Stimulated activated CD4-positive, alpha-beta T cell treated with anti-CD3 and anti-CD28 coated beads, Interleukin-1b, Interleukin-23, amount 100 ng/mL, for 24 hours (primary cell): ENCODE data around the gene SYT2.
"Not testable (repeated sequence)": the region's sequence is repeated elsewhere in the genome, so short reads cannot be mapped to it uniquely, and the experiment has no call there.

Source experiments
- DNase-seq, 4 experiments: peaks; one replicate each; pipeline ENCODE4 v3.0.0-alpha.2; 2020; ENCODE audit warnings: low read depth in 4 of 4, low spot score in 1 of 4

Gene SYT2

GRCh38 chr1:202643397-202644218, 66.6 kb downstream of the SYT2 start:
- peak in 3 of 4 experiments; percentile 6 to 14 (median 7) for DNase-seq

- DNase-seq = no peak
These were observed 67.5 kb downstream of the SYT2 start for GRCh38 chr1:202642619-202643291.

GRCh38 chr1:202642212-202642611, 68.0 kb downstream of the SYT2 start:
- no peak for DNase-seq

GRCh38 chr1:202639500-202639899, 70.8 kb downstream of the SYT2 start:
- no peak for DNase-seq

- not testable (repeated sequence) for DNase-seq
These were observed 71.5 kb downstream of the SYT2 start for GRCh38 chr1:202638701-202639305.

- DNase-seq = no peak
These were observed 72.1 kb downstream of the SYT2 start for GRCh38 chr1:202638019-202638700.

- not testable (repeated sequence) for DNase-seq
These were observed 72.8 kb downstream of the SYT2 start for GRCh38 chr1:202637321-202638018.

GRCh38 chr1:202636171-202636570, 74.1 kb downstream of the SYT2 start:
- not testable (repeated sequence) for DNase-seq

- no peak for DNase-seq
These were observed 78.0 kb downstream of the SYT2 start for GRCh38 chr1:202632241-202632640.

GRCh38 chr1:202631076-202631923, 79.0 kb downstream of the SYT2 start:
- DNase-seq = no peak

GRCh38 chr1:202630541-202630940, 79.7 kb downstream of the SYT2 start:
- no peak for DNase-seq

- not testable (repeated sequence) for DNase-seq
These were observed 80.2 kb downstream of the SYT2 start for GRCh38 chr1:202630096-202630495.

- not testable (repeated sequence) for DNase-seq
These were observed 80.9 kb downstream of the SYT2 start for GRCh38 chr1:202629257-202629811.

- no peak for DNase-seq
These were observed 81.5 kb downstream of the SYT2 start for GRCh38 chr1:202628646-202629215.

GRCh38 chr1:202627841-202628565, 82.3 kb downstream of the SYT2 start:
- no peak for DNase-seq

- DNase-seq = not testable (repeated sequence)
These were observed 83.2 kb downstream of the SYT2 start for GRCh38 chr1:202627036-202627435.

- peak in 3 of 4 experiments; percentile 22 to 48 (median 22) for DNase-seq
These were observed 84.6 kb downstream of the SYT2 start for GRCh38 chr1:202625416-202626360.

GRCh38 chr1:202624781-202625108, 85.5 kb downstream of the SYT2 start:
- no peak for DNase-seq
